COLO668 (cell line): Measurements from ENCODE around the gene DLX4.

Experiments
- DNase-seq: peaks from one replicate; lab custom pipeline; 2025; ENCODE audit not compliant: unreplicated experiment; lab: John Stamatoyannopoulos, UW

The DLX4 gene

GRCh38 chr17:50003911-50004310 is 34.9 kb downstream of the DLX4 start:
- DNase-seq: no peak

DNA sequence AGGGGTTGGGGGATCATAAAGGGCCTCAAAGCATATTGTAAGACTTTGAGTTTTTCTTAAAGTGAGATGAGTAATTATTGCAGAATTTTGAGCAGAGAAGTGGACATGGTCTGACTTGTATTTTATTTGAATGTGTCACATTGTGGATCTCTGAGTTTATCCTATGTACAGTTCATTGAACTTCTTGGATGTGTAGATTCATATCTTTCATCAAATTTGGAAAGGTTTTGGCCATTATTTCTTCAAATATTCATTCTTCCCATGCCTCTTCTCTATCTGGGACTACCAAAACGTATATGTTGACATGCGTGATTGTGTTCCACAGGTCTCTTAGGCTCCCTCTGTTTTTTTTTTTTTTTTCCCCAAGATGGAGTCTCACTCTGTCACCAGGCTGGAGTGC is 40.3 kb downstream of the DLX4 start:
- DNase-seq: no peak

- DNase-seq: no peak
Measured at GRCh38 chr17:50013079-50013478, 44.1 kb downstream of the DLX4 start.

GRCh38 chr17:50014471-50015088 is 45.6 kb downstream of the DLX4 start:
- no peak for DNase-seq

DNA sequence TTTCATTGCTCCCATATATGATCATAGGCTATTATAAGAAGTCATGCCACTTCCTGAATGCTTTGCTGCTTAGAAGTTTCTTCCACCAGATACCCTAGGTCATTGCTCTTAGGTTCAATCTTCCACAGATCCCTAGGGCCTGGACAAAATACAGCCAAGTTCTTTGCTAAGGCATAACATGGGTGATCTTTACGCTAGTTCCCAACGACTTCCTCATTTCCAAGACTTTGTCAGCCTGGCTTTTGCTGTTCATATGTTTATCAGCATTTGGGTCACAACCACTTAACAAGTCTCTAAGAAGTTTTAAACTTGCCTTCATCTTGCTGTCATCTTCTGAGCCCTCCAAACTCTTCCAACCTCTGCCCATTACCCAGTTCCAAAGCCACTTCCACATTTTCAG is 46.2 kb downstream of the DLX4 start:
- no peak for DNase-seq

DNA sequence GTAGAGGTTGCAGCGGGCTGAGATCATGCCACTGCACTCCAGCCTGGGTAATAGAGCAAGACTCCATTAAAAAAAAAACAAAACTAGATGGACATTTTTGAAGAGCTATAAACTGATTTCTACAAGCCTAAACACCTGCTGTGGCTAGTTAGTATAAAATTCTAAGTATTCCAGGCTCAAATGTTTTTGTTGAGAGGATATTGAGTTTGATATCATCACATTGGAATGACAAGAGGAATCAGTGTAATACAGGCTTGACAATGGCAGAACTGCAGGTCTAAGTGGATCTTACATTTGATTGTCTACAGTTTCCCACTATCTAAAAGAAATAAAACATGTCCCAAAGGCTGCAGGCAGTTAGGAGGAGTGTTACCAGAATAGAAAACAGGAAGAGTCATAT is 49.9 kb downstream of the DLX4 start:
- DNase-seq: no peak

GRCh38 chr17:50020841-50021599 is 52.0 kb downstream of the DLX4 start:
- no peak for DNase-seq

DNA sequence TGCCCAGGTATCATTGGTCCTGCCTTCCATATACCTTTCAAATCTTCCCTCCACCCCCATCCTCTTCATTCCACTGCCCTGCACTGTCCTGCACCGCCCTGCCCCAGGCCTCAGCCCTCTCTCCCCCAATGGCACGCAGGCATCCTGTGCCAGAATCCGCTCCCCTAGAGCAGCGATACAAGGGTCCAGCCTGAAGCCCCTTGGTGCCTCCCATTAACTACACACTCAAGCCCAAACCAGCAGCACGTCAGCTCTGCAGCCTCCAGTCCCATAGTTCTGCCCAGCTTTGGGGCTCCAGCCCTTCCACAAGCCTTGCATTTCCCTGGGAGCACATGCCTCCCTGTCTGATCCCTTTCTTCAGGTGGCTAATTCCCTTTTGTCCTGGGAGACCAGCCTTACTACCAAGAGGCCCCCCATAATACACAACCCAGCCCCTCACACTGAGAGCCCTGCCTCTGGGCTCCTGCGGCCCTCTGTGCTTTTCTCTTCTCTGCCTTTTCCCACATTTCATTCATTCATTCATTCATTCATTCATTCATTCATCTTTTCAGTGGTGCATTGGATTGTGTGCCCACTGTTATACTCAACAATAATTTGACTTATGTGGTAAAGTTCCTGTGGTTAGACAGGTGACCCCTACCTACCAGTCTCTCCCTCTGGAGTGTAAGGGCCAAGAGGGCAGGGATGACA is 52.8 kb downstream of the DLX4 start:
- DNase-seq: no peak

DNA sequence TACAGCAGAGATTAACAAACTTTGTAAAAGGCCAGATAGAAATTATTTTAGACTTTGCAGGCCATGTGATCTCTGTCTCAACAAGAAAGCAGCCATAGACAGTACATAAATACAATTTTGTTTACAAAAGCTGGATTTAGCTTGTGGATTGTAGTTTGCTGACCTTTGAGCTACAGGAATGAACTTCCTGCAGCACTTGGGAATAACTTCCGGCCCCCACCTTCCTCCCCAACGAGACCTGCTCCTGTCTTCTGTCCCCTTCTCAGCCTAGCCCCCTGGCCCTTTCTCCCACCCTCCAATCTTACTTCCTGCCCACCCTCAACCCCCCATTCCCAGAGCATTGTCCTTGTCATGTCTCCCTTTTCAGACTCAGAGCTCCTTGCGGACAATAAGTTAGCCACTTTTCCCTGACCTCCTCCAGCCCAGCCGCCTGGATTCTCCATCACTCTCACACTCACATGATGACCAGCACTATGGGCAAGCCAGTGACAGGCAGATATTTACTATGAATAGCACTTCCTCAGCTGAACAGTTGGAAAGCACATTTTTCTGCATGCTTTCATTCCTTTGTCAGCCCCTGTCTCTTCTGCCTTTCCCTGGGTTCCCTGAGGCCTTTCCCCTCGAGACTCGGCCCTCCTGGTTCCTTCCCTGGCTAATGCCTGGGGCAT is 53.6 kb downstream of the DLX4 start:
- DNase-seq: no peak

GRCh38 chr17:50023520-50023919 is 54.5 kb downstream of the DLX4 start:
- no peak for DNase-seq
